K562 (cell line): ENCODE data around the gene DPM2. TPM values are rescaled to one million over a fixed set of nuclear protein-coding genes. Genes with fewer than 3 reads are reported as not detected.

Experiments used
- CHD1 ChIP-seq: fragments of 200-600 bp; sonication (generic); IDR thresholded peaks from one replicate; pipeline ENCODE4 v1.6.1; 2012; ENCODE audit warnings: mild to moderate bottlenecking, moderate library complexity, low read length, inconsistent platforms
- CREB1 ChIP-seq, 2 experiments: sonication (generic) in 1 of 2; formaldehyde crosslinking in 1 of 2; IDR thresholded peaks; 2 replicates each; pipeline versions ENCODE4 v1.6.1 to v1.8.0; 2012 to 2022; ENCODE audit warnings: inconsistent platforms in 1 of 2, mild to moderate bottlenecking in 1 of 2, missing genetic modification reagents in 1 of 2, moderate library complexity in 1 of 2
- ERF ChIP-seq: fragments of 450-650 bp; formaldehyde crosslinking; IDR thresholded peaks from 2 replicates; pipeline ENCODE4 v1.4.0; 2020; ENCODE audit warnings: mild to moderate bottlenecking, mixed read lengths
- HMGXB4 ChIP-seq: sonication (generic); formaldehyde crosslinking; IDR thresholded peaks from 2 replicates; pipeline ENCODE4 v1.8.1; 2023; ENCODE audit warnings: mild to moderate bottlenecking, missing genetic modification reagents
- HNRNPK ChIP-seq: fragments of 200-400 bp; formaldehyde crosslinking; IDR thresholded peaks from one replicate; pipeline ENCODE4 v1.6.1; 2018; ENCODE audit warnings: mild to moderate bottlenecking, low read depth, low read length; ENCODE audit not compliant: poor library complexity, severe bottlenecking
- KAT8 ChIP-seq: fragments of 450-650 bp; IDR thresholded peaks from 2 replicates; pipeline ENCODE4 v1.6.1; 2016; ENCODE audit warnings: low read depth, mild to moderate bottlenecking
- MAZ ChIP-seq, 2 experiments: fragments of 450-650 bp in 1 of 2; sonication (generic) in 1 of 2; formaldehyde crosslinking; IDR thresholded peaks in 1 of 2; conservative IDR thresholded peaks in 1 of 2; 2 replicates each; pipeline versions ENCODE4 v1.4.0 to v1.5.0; 2020; ENCODE audit warnings: mild to moderate bottlenecking in 1 of 2, missing genetic modification reagents in 1 of 2
- MLLT1 ChIP-seq, 2 experiments: fragments of 450-650 bp; IDR thresholded peaks; 2 replicates each; pipeline ENCODE4 v1.6.1; 2016
- NFIX ChIP-seq: fragments of 250-450 bp; sonication (Bioruptor Pico); IDR thresholded peaks from 2 replicates; pipeline ENCODE4 v1.4.0; 2020; ENCODE audit warnings: low read depth, mild to moderate bottlenecking, moderate library complexity
- NKRF ChIP-seq: fragments of 450-650 bp; IDR thresholded peaks from 2 replicates; pipeline ENCODE4 v1.6.1; 2016; ENCODE audit warnings: borderline replicate concordance
- NR2F6 ChIP-seq: fragments of 450-650 bp; formaldehyde crosslinking; IDR thresholded peaks from 2 replicates; pipeline ENCODE4 v1.4.0; 2020; ENCODE audit warnings: mild to moderate bottlenecking
- NR4A1 ChIP-seq, 2 experiments: fragments of 250-450 bp in 1 of 2; fragments of 450-650 bp in 1 of 2; sonication (Bioruptor Pico) in 1 of 2; IDR thresholded peaks; 2 replicates each; pipeline versions ENCODE4 v1.4.0 to v1.6.1; 2016 to 2020; ENCODE audit warnings: mild to moderate bottlenecking in 2 of 2, missing compliant biosample characterization in 1 of 2, missing genetic modification characterization in 1 of 2, moderate library complexity in 1 of 2
- PCBP1 ChIP-seq: fragments of 200-400 bp; formaldehyde crosslinking; IDR thresholded peaks from 2 replicates; pipeline ENCODE4 v1.6.1; 2018; ENCODE audit warnings: mild to moderate bottlenecking, low read depth, low read length; ENCODE audit not compliant: poor library complexity, severe bottlenecking
- POLR3G ChIP-seq: IDR thresholded peaks from 2 replicates; pipeline ENCODE4 v1.6.1; 2011; ENCODE audit not compliant: insufficient read length, insufficient replicate concordance; ENCODE audit errors: extremely low read depth
- PRDM10 ChIP-seq: fragments of 450-650 bp; IDR thresholded peaks from 2 replicates; pipeline ENCODE4 v1.6.1; 2018; ENCODE audit not compliant: partially characterized antibody
- TCFL5 ChIP-seq: fragments of 250-450 bp; sonication (Bioruptor Pico); conservative IDR thresholded peaks from 2 replicates; pipeline ENCODE4 v1.6.1; 2021; ENCODE audit warnings: mild to moderate bottlenecking, moderate library complexity, matching md5 sums
- ZNF134 ChIP-seq: fragments of 250-450 bp; sonication (Bioruptor Pico); conservative IDR thresholded peaks from 2 replicates; pipeline ENCODE4 v1.4.0; 2020
- polyA plus RNA-seq, 8 experiments: library from polyadenylated mRNA; depleted of rRNA in 4 of 8; stranded (reverse) in 5 of 8; unstranded in 3 of 8; fragments of >200 nt; fragmentation: Nextera tagmentation in 2 of 8; fragmentation: Illumina TruSeq in 1 of 8; extraction: Ambion mirVana in 2 of 8; extraction: Trizol in 1 of 8; gene quantifications; 2 replicates each; pipeline versions ENCODE4 v1.2.1 to v1.2.3, GENCODE V29; 2011 to 2014; ENCODE audit warnings: inconsistent platforms in 1 of 8, missing spikeins in 1 of 8
- total RNA-seq, 7 experiments: library from RNA; depleted of rRNA in 6 of 7; stranded (reverse); fragments of >200 nt in 6 of 7; fragmentation: Illumina TruSeq in 2 of 7; extraction: Trizol in 2 of 7; gene quantifications; 2 replicates each; pipeline versions ENCODE4 v1.2.1 to v1.2.3, GENCODE V29; 2011 to 2021; ENCODE audit warnings: low replicate concordance in 1 of 7

Gene DPM2
- total and polyA plus RNA-seq, 9 of the 15 experiments (the other 6 are each of a cell fraction or from before 2014, with no cell fraction given) = 43.5 to 126 (median 71.1) TPM

GRCh38 chr9:127927201-127927987 is 10.3 kb downstream of the DPM2 start (continued):
- TF ChIP-seq PRDM10 (peak; percentile 16), MLLT1 (IDR thresholded peaks at IDR 0.05) (no peak), TCFL5 (no peak), NR4A1 (CRISPR knock-in tag; IDR thresholded peaks at IDR 0.05) (no peak), NR4A1 (tag; IDR thresholded peaks at IDR 0.05) (no peak), CHD1 (peak; percentile 34), ERF (CRISPR knock-in tag) (no peak), NKRF (peak; percentile 62; the same call in 1 of the 2 replicates), CREB1 (IDR thresholded peaks at IDR 0.05) (no peak), CREB1 (CRISPR knock-in tag; IDR thresholded peaks at IDR 0.05) (0 out of 2 replicates have a peak, but pooled peaks have one; percentile 37), NFIX (CRISPR knock-in tag) (no peak), HMGXB4 (CRISPR knock-in tag) (0 out of 2 replicates have a peak, but pooled peaks have one; percentile 6), ZNF134 (CRISPR knock-in tag) (no peak), NR2F6 (CRISPR knock-in tag) (no peak), POLR3G (no peak), HNRNPK (no peak), MAZ (CRISPR knock-in tag; conservative IDR thresholded peaks at IDR 0.05 in 1 of 2, IDR thresholded peaks at IDR 0.05 in 1 of 2) (peak in 1 of 2 experiments; percentile 13; a peak in 1 of 4 replicates), PCBP1 (peak; percentile 23), KAT8 (no peak)
